Prostate gland (tissue), 2 donors: ENCODE measurements around the gene NGFR. TPM values are rescaled to one million over a fixed set of nuclear protein-coding genes. Genes with fewer than 3 reads are reported as not detected.

Experiments
- DNase-seq: peaks from one replicate; pipeline ENCODE4 v3.0.0-alpha.2; 2019; ENCODE audit warnings: low spot score
- H3K27ac ChIP-seq, 2 donors: fragments of 200-600 bp; sonication (generic); 2 replicates each; pipeline ENCODE4 v1.5.1; 2017 to 2019
- H3K27me3 ChIP-seq: fragments of 200-600 bp; sonication (generic); replicated peaks from 2 replicates; pipeline ENCODE4 v1.5.1; 2019; ENCODE audit not compliant: insufficient read depth
- H3K36me3 ChIP-seq, 2 donors: fragments of 200-600 bp; sonication (generic); 1 replicate in 1 of 2; 2 replicates in 1 of 2; pipeline versions ENCODE4 v1.5.1 to v1.8.1; 2017 to 2019
- H3K4me1 ChIP-seq: fragments of 200-600 bp; sonication (generic); replicated peaks from 2 replicates; pipeline ENCODE4 v1.5.1; 2019
- H3K4me3 ChIP-seq, 2 donors: fragments of 200-600 bp; sonication (generic); 2 replicates each; pipeline ENCODE4 v1.5.1; 2017 to 2019
- H3K9me3 ChIP-seq: fragments of 200-600 bp; sonication (generic); 2 replicates; pipeline ENCODE4 v1.5.1; 2017
- CTCF ChIP-seq, 4 experiments: fragments of 200-600 bp in 2 of 4; fragments of 450-650 bp in 2 of 4; sonication (generic) in 2 of 4; IDR thresholded peaks; 1 replicate in 3 of 4; 2 replicates in 1 of 4; pipeline ENCODE4 v1.5.1; 2016 to 2019; ENCODE audit warnings: antibody characterized with exemption in 4 of 4, mild to moderate bottlenecking in 2 of 4, moderate library complexity in 2 of 4
- POLR2A ChIP-seq: fragments of 450-650 bp; IDR thresholded peaks from one replicate; pipeline ENCODE4 v1.6.1; 2016; ENCODE audit warnings: antibody characterized with exemption, mild to moderate bottlenecking
- POLR2AphosphoS5 ChIP-seq: sonication (generic); formaldehyde crosslinking; IDR thresholded peaks from one replicate; pipeline ENCODE4 v1.6.1; 2017; ENCODE audit warnings: antibody characterized with exemption
- WGBS: methylation state at CpG from one replicate; pipeline ENCODE4 v1.1.5; 2018; 5-methylcytosine and 5-hydroxymethylcytosine counted together
- intact Hi-C: fragments of 100-400 bp; cut with DNase I; formaldehyde crosslinking; loops from one replicate; pipeline ENCODE4 v1.14.2; 2022
- total RNA-seq, 2 donors: library from RNA; depleted of rRNA; stranded (reverse); fragments of >200 nt; gene quantifications; one replicate each; pipeline ENCODE4 v1.1.0, GENCODE V29; 2016

NGFR gene
- total RNA-seq, 2 donors from 2014 or later = 30.1 to 34.4 TPM

DNA sequence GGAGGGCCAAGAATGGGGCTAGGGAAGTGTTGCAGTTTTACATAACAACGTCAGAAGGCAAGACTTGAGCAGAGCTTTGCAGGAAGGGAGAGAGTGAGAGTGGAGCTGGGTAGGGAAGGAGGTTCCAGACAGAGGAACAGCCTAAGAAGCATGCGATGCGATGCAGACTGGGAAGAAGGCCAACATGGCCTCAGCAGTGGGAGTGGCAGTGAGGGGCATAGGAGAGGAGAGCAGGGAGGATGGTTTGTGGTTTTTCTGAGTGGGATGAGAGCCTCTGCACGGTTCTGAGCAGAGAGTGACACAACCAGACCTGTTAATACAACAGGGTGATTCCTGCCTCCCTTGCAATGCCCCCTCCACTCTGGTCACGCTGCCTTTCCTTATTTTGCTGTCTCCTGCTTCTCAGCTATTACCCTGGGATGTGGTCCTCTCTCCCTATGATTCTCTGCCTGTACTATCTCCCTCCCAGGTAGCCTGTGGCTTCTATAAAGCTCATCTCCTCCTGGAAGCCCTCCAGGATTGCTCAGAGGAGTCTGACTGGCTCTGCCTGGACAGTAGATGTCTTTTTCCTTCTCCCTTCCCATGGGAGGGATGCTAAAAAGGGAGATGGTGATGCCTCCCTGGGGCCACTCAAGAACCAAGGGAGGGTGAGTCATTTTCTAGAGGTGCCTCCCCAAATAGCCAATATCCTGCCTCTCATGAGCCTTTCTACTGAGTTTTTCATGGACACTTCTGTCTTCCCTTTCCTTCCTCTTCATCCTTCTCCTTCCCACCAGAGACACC is 38.7 kb upstream of the NGFR start:
- Histone ChIP-seq H3K9me3 (no peaks in the 10 kb centered on the region), H3K36me3 (no peaks in the 10 kb centered on the region), H3K27me3 (no peaks in the 10 kb centered on the region), H3K27ac (no peak overlapping the region), H3K4me3 (no peak overlapping the region), H3K4me1 (no peaks in the 10 kb centered on the region)
- intact Hi-C loops = no loop called here
- TF ChIP-seq CTCF (IDR thresholded peaks at IDR 0.05) (no peak), POLR2A (no peak), POLR2AphosphoS5 (no peak)
- 20% methylated on average over 5 of the region's 5 CpGs for WGBS
- no peak for DNase-seq

DNA sequence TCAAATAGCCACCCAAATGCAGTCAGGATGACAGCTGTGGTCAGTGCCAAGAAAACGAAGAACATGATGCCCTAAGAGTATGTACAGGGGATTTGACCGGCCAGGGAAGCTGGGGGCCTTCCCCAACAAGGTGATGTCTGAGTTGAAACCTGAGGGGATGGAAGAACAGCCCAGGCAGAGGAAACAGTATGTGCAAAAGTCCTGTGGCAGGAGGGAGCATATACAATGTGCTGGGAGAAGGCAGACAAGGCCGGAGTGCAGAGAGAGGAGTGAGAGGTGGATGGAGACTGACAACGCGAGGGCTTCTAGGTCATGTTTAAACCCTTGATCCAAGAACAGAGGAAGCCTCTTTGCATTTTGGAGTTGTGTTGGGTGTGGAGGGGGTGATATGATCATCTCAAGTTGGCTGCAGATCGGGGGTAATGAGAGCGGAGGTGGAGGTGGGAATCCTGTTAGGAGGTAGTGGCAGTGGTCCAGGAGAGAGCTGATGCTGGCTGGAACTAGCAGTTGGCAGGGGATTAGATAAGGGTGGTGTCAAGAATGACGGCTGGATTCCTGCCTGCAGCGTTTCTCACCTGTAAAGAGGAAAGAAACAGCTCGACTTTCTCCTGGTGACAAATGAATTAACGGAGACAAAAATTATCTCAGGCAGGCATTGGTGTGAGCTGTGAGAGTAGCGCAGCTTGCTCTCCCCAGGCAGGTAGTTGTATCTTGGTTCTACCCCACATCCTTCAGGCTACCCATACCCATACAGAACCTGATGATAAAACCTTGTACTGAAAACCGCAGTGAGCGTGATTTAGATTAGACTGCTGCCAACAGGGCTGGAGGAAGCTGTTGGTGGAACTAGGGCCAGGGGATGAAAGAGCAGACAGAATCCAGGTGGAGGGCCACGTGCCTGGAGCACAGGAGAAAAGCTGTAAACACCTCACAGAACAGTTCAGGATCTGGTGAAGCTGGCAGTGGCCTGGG is 37.2 kb upstream of the NGFR start:
- no peak overlapping the region for H3K4me3 ChIP-seq
- intact Hi-C loops = no loop called here

GRCh38 chr17:49459401-49459984 is 35.6 kb upstream of the NGFR start:
- Histone ChIP-seq H3K4me3 (no peak overlapping the region), H3K27ac (no peak overlapping the region), H3K4me1 (no peaks in the 10 kb centered on the region), H3K36me3 (no peaks in the 10 kb centered on the region), H3K27me3 (no peaks in the 10 kb centered on the region), H3K9me3 (no peaks in the 10 kb centered on the region)
- WGBS = 64% methylated on average over 7 of the region's 7 CpGs
- TF ChIP-seq POLR2AphosphoS5 (no peak), CTCF (IDR thresholded peaks at IDR 0.05) (no peak), POLR2A (no peak)
- intact Hi-C loops = no loop called here
- no peak for DNase-seq

More for the DNA sequence above, 37.2 kb upstream of the NGFR start:
- H3K9me3 ChIP-seq = no peaks in the 10 kb centered on the region
- no peaks in the 10 kb centered on the region for H3K36me3 ChIP-seq
- DNase-seq = peak; percentile 18
- no peaks in the 10 kb centered on the region for H3K27me3 ChIP-seq
- TF ChIP-seq POLR2A (no peak), POLR2AphosphoS5 (no peak), CTCF (IDR thresholded peaks at IDR 0.05) (no peak)
- no peaks in the 10 kb centered on the region for H3K4me1 ChIP-seq
- H3K27ac ChIP-seq = no peak overlapping the region
- 34% methylated on average over 15 of the region's 15 CpGs for WGBS

DNA sequence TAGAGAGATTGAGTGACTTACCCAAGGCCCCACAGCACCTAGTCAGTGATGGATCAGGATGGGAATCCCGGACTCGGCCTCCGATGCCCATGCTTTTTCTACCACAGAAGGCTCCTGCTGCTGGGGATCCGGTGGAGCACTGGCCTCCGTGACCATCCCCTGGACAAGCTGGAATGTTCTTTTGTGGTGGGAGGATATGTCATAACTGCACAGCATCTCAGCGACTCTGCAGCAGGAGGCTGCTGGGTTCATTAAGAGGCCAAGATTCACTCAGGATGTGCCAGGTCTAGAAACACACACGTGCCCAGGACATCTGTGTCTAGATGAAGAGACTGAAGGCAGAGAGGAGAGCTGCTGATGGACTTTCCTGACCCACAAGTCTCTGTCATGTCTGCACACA is 34.7 kb upstream of the NGFR start:
- Histone ChIP-seq H3K4me1 (no peaks in the 10 kb centered on the region), H3K36me3 (no peaks in the 10 kb centered on the region), H3K27ac (no peak overlapping the region), H3K4me3 (no peak overlapping the region), H3K27me3 (no peaks in the 10 kb centered on the region), H3K9me3 (no peaks in the 10 kb centered on the region)
- intact Hi-C loops = no loop called here
- TF ChIP-seq POLR2AphosphoS5 (no peak), POLR2A (no peak), CTCF (IDR thresholded peaks at IDR 0.05) (no peak)
- WGBS = 88% methylated on average over 7 of the region's 7 CpGs
- DNase-seq = no peak
